ENCODE data around the gene TRIM3. TPM values are rescaled to one million over a fixed set of nuclear protein-coding genes. Genes with fewer than 3 reads are reported as not detected.

TRIM3 gene
- total and polyA plus RNA-seq, 2 of the 4 experiments (the other 2 are of a cell fraction): 13.8 to 22.3 TPM

DNA sequence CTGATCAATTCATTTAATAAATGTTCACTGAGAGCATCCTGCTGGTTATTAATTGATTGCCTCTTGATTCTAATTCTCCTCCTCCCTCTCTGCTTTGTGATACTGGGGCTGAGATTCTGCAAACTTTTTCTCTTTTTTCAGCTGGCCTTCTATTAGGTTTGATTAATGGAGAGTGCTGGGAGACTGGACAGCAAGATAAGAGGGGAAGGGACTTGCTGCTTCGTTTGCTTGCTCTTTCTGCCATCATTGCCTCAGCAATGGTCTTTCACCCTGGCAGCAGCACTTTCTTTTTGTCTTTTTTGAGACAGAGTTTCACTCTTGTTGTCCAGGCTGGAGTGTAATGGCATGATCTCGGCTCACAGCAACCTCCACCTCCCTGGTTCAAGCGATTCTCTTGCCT is 30.4 kb upstream of the TRIM3 start:
- H4K20me1 ChIP-seq (ENCODE audit: insufficient read depth, low read length): no peaks in the 10 kb centered on the region
- no peak overlapping the region for H4K5ac ChIP-seq (ENCODE audit: low read depth, low read length)
- H3K9me1 ChIP-seq (ENCODE audit: insufficient read depth, low read length): peaks cover 3% of the 10 kb centered on the region; the same call in 1 of the 2 replicates
- no peak overlapping the region for H3K14ac ChIP-seq (replicated peaks; ENCODE audit: low read depth, low read length)
- H3K4me1 ChIP-seq (ENCODE audit: control insufficient read depth, insufficient read depth, low read length): no peaks in the 10 kb centered on the region
- ChIA-PET POLR2A (ENCODE audit: unreplicated experiment) (no interaction called here), CTCF (interaction anchor here (0.6 to 3.1 kb wide), 2 partner anchors 27 to 125 kb away, joined by 3 to 16 read pairs; no protein-coding TSS in a partner anchor)
- no peaks in the 10 kb centered on the region for H3K9me3 ChIP-seq (ENCODE audit: control insufficient read depth, insufficient read depth, low read length)
- DNase-seq (no peak), ATAC-seq (ENCODE audit: low read depth) (no peak)
- no peaks in the 10 kb centered on the region for H3K27me3 ChIP-seq (ENCODE audit: control insufficient read depth, insufficient read depth, low read length)
- intact Hi-C loops (cut with micrococcal nuclease): no loop called here
- H4K8ac ChIP-seq (ENCODE audit: low read depth in 2 of 2, low read length in 2 of 2): no peak overlapping the region
- BruUV-seq (replicated peaks): no TSS peak
- WGBS, 2 experiments (ENCODE audit: extremely low coverage in 2 of 2, insufficient read length in 1 of 2): no CpG with 5 or more reads among the region's 3 CpGs
- no peak overlapping the region for H2BK15ac ChIP-seq (ENCODE audit: low read depth, low read length)
- H3K9ac ChIP-seq (ENCODE audit: low read depth, low read length): no peak overlapping the region
- H3K56ac ChIP-seq (ENCODE audit: extremely low read depth, insufficient read depth, low read length): no peak overlapping the region
- no peak overlapping the region for H3K23ac ChIP-seq (ENCODE audit: low read depth, low read length)
- dilution Hi-C loops (cut with HindIII; ENCODE audit: low sequenced_read_pairs, unreplicated experiment): no loop called here
- no peak overlapping the region for H2AK5ac ChIP-seq (ENCODE audit: low read depth, low read length)
- H4K91ac ChIP-seq (ENCODE audit: insufficient read depth, low read depth, low read length): no peak overlapping the region
- H2AFZ ChIP-seq (replicated peaks; ENCODE audit: low read length, poor library complexity): no peak overlapping the region
- no peak overlapping the region for H3K4me2 ChIP-seq (ENCODE audit: low read depth, low read length)
- in situ Hi-C loops (cut with MboI; ENCODE audit: low sequenced_read_pairs): no loop called here
- H3K18ac ChIP-seq (ENCODE audit: low read depth, low read length): no peak overlapping the region
- H3K79me1 ChIP-seq (ENCODE audit: low read depth in 1 of 2, low read length in 2 of 2): no peaks in the 10 kb centered on the region; a peak in 1 of 4 replicates
- H2AK9ac ChIP-seq (replicated peaks; ENCODE audit: low read depth, low read length, poor library complexity): no peak overlapping the region
- no peak for TF ChIP-seq RCOR1 (IDR thresholded peaks at IDR 0.05; ENCODE audit: insufficient replicate concordance, low read length)
- no peak for TF ChIP-seq POLR2A (IDR thresholded peaks at IDR 0.05; ENCODE audit: low read depth, low read length)
- no peak for TF ChIP-seq MXI1 (IDR thresholded peaks at IDR 0.05; ENCODE audit: borderline replicate concordance, low read depth, low read length)
- no peak for TF ChIP-seq FOS (IDR thresholded peaks at IDR 0.05; ENCODE audit: low read depth, low read length)
- no peak for TF ChIP-seq MAFK (IDR thresholded peaks at IDR 0.05; ENCODE audit: low read depth, low read length)
- TF ChIP-seq RAD21 (IDR thresholded peaks at IDR 0.05; ENCODE audit: low read length): no peak
- no peak for TF ChIP-seq BHLHE40 (IDR thresholded peaks at IDR 0.05; ENCODE audit: low read depth, low read length)
- no peak for TF ChIP-seq MAZ (IDR thresholded peaks at IDR 0.05; ENCODE audit: borderline replicate concordance, low read depth, low read length)
- TF ChIP-seq, protein P1, sequence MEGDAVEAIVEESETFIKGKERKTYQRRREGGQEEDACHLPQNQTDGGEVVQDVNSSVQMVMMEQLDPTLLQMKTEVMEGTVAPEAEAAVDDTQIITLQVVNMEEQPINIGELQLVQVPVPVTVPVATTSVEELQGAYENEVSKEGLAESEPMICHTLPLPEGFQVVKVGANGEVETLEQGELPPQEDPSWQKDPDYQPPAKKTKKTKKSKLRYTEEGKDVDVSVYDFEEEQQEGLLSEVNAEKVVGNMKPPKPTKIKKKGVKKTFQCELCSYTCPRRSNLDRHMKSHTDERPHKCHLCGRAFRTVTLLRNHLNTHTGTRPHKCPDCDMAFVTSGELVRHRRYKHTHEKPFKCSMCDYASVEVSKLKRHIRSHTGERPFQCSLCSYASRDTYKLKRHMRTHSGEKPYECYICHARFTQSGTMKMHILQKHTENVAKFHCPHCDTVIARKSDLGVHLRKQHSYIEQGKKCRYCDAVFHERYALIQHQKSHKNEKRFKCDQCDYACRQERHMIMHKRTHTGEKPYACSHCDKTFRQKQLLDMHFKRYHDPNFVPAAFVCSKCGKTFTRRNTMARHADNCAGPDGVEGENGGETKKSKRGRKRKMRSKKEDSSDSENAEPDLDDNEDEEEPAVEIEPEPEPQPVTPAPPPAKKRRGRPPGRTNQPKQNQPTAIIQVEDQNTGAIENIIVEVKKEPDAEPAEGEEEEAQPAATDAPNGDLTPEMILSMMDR (conservative IDR thresholded peaks at IDR 0.05; ENCODE audit: low read depth, low read length): no peak
- TF ChIP-seq CEBPB (IDR thresholded peaks at IDR 0.05; ENCODE audit: low read depth, low read length): no peak
- no peak for TF ChIP-seq NFE2L2 (IDR thresholded peaks at IDR 0.05; ENCODE audit: low read depth, low read length)
- TF ChIP-seq RFX5 (IDR thresholded peaks at IDR 0.05; ENCODE audit: low read depth, low read length): no peak
- H3K4me3 ChIP-seq (ENCODE audit: insufficient read depth, low read depth, low read length): no peak overlapping the region
- no peak overlapping the region for H2BK5ac ChIP-seq (ENCODE audit: low read depth, low read length, poor library complexity, severe bottlenecking)
- H3K4ac ChIP-seq (ENCODE audit: low read depth, low read length): no peak overlapping the region
- H3K36me3 ChIP-seq (ENCODE audit: control insufficient read depth, insufficient read depth, low read length): peaks cover 7% of the 10 kb centered on the region
- no peak overlapping the region for H2BK20ac ChIP-seq (ENCODE audit: low read depth, low read length)
- no peak overlapping the region for H3K27ac ChIP-seq (ENCODE audit: insufficient read depth, low read length)
- no peak overlapping the region for H2BK120ac ChIP-seq (ENCODE audit: low read depth, low read length)
